ENCODE data around the gene ANKS1A.

GRCh38 chr6:34877259-34877658 lies 11.8 kb upstream of the ANKS1A start:
- no peak for TF ChIP-seq CTCF (IDR thresholded peaks at IDR 0.05)
- TF ChIP-seq EZH2phosphoT487 (IDR thresholded peaks at IDR 0.05): no peak
- no peak for TF ChIP-seq EZH2 (IDR thresholded peaks at IDR 0.05)

Data from neural progenitor cell (in vitro differentiated cells).